Activated CD8-positive, alpha-beta memory T cell treated with anti-CD3 and anti-CD28 coated beads, Interleukin-2, amount 50 U/mL, for 24 hours (primary cell): ENCODE data around the gene STARD3NL.

Experiments
- DNase-seq: peaks from one replicate; pipeline ENCODE4 v3.0.0-alpha.2; 2020; ENCODE audit errors: extremely low read depth

The STARD3NL gene

GRCh38 chr7:38185395-38186307 lies 7.6 kb downstream of the STARD3NL start:
- no peak for DNase-seq

GRCh38 chr7:38186593-38187314 lies 8.7 kb downstream of the STARD3NL start:
- no peak for DNase-seq

DNA sequence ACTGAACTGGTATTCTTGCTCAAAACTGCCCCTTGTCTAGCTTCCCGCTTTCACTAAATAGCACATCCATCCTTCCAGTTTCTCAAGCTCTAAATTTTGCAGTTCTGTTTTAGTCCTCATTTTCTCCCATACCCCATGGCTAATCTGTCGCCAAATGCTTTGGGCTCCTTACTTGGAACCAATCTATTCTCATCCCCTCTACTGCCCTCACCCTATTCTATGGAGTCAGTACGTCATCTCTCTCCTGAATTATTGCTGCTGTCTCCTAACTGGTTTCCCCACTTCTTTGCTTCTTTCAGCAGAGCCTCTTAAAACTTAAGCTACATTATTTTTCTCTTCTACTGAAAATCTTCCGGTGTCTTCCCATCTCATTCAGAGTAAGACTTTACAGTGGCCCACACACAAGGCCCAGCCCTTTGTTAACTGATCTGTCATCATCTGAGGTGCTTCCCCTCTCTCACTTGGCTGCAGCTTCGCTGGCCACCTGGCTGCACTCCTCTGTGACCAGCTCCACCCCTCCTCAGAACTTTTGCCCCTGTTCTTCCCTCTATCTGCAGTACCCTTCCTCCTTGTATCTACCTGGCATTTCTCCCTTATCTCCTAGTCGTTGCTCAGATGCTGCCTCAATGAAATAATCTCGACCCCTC lies 9.9 kb downstream of the STARD3NL start:
- no peak for DNase-seq

DNA sequence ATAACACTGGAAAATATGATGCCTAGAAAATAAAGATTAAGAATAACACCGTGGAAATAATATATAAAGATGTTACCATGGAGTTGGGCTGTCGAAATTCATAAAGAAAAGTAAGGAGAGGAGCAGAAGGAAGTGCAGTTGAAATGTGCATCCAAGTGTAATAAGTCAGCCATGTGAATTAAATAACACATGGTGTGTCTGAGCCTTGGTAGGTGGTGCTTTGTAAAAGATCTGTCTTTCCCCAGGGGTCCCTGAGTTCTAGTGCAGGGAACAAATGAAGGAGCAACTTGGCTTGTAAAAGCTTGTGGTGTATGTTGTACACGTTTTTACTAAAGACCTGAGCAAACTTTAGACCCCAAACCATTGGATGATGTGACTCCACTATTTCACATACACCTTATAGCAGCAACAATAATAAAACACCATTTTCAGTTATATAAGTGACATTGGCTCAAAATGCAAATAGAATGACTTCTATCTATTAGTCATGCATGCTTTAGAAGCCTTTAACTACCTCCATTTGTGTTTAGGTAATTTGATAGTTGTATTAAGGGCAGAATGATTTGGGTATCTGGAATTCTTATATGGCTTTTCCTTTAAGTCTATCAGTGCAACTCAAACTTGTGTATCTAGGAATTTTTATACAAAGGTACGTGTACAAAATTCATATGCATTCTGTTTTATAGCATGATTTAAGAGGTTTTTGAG lies 11.3 kb downstream of the STARD3NL start:
- DNase-seq = no peak

DNA sequence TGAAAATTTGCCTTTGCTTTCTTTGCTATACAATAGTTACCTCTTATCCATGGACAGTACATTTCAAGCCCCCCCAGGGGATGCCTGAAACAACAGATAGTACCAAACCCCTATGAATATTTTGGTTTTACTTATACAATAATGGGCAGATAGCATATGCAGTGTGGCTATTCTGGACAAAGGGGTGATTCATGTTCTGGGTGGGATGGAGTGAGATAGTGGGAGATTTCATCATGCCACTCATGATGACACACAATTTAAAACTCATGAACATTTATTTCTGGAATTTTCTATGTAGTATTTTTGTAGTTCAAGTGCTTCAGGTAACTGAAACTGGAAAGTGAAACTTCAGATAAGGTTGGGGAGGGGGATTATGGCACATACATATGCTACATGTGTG lies 12.0 kb downstream of the STARD3NL start:
- no peak for DNase-seq

- no peak for DNase-seq
Measured at GRCh38 chr7:38191791-38192190, 13.7 kb downstream of the STARD3NL start.

DNA sequence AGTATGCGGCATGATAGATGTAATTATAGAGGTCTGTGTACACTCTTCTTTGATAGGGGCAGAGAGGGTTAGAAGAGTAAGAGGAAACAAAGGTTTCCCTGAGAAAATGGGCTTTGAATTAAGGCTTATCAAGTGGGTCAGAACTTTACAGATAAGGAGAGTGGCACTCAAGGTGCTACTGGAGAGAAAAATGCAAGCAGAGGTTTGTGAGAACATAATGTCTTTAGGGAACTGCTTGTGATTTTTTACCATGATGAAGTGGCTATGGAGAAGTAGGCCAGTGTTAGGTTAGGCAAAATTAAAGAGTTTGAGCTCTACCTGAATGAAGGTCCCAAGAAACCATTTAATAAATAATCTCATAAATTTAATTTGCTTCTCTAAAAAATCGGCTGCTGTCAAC lies 14.3 kb downstream of the STARD3NL start:
- DNase-seq = no peak

DNA sequence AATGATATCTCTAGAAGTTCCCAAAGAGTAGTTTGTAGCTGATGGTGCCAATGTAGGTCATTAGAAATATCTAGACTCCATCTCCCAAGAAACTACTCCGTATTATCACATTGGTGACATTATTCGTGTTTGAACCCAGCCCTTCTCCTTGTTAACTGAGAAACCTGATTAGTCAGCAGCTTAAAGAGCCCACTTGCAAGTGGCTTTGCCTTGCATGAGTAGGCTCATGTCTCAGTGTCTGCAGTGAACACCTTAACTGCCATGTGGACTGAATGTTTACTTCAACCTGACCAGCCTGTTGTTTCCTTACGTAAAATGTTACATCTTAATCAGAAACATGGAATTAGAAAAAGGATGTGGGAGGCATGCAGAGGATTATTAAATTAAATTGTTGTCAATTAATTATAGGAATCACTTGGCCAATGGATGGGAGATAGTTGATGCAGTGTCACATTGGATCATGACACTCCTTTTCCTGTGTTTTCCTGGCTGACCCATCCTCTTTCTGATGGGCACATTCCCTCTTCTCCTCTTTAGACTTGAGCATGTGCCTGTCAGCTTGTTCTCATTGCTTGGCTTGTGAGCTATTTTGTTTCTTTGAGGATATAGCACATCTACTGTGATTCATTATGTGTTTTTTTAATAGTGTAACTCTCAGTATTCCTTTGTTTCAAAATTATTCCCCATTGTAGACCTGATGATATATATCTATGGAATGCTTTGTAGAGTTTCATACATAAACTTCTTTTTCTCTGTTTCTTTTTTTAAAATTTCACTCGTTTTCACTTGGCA lies 18.0 kb downstream of the STARD3NL start:
- no peak for DNase-seq

- DNase-seq = no peak
Measured at GRCh38 chr7:38198366-38198765, 20.3 kb downstream of the STARD3NL start.

DNA sequence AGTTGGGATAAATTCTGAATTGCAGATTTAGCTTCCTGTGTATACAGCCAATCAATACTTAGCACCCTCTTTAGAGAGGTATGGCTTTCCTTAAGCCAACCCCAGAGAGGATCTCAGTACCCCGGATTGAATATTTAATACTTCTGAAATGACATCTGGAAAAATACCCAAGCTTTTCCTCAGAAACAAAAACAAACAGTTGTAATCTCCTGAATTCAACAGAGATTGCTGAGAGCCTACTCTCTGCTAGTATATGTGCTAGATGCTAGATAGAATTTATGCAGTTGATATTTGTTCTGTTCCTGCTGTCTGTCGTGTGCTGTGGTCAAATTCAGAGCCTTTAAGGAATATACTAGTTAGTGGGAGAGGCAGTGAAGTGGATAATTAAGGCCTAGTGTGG lies 21.1 kb downstream of the STARD3NL start:
- no peak for DNase-seq

- no peak for DNase-seq
Measured at GRCh38 chr7:38199782-38200181, 21.7 kb downstream of the STARD3NL start.

DNA sequence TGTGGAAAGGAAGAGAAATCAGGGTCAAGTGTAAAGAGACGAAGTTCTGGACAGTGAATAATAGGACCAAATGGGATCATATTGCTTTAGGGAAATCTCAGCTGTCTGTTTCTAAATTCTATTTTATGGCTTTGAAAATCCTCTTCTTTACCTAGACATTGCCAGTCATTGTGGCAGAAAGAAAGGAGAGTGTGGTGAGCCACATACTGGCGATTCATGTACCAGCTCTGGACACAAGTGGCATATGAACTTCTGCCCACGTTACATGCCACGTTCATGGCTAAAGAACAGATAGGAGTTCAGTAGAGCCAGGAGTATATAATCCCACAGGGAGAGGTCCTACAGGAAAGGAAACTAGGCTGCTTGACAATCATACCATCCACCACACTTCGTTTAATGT lies 28.0 kb downstream of the STARD3NL start:
- DNase-seq = no peak

DNA sequence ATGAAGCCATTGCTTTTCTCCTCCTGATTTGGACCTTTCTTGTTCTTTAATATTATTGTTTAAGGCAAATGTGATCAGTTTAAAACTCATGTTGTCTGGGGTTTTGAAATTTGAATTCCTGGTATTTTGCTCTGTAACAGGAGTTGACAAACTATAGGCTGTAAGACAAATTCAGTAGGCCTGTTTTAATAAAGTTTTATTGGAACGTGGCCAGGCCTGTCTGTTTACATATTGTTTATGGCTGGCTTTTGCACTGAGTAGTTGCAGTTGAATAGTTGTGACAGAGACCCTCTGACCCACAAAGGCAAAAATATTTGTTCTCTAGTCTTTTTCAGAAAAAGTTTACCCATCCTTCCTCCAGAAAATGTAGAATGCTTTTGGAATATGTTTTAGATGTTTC lies 29.8 kb downstream of the STARD3NL start:
- no peak for DNase-seq

DNA sequence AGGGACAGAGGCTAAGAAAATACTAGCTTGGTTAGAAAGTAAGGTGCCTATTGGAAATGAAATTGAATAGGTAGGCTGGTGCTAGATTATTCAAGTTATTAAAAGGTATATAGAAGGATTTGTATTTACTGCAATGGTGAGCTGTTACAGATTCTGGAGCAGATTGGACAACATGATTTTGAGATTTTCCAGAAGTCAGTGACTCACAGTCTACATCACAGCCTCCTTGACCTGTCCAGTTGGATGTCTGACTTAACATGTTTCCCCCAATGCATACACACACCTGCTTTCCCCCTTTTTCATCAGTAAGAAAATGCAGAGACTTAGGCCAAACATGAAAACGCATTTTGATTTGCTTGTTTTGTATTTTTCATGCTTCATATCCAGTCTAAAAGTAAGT lies 33.4 kb downstream of the STARD3NL start:
- no peak for DNase-seq

GRCh38 chr7:38211940-38212339 lies 33.9 kb downstream of the STARD3NL start:
- no peak for DNase-seq

DNA sequence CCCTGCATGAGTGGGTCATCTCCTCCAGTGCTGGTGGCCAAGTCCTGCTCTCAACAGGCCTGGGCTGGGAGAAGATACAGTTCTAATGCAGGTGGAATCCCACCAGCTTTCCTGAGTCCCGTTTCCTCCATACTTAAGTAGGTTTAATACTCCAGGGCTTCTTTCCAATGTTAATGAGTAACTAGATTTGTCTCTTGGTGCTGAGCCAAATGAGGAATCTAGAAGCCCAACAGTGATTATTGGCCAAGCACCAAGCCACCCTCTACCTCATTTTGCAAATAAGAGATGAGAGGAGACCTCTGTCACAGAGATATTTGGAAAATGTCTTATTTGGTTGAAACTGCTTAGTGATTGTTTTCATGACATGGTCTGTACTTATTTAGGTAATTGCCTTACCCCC lies 37.1 kb downstream of the STARD3NL start:
- DNase-seq = no peak

GRCh38 chr7:38215735-38216670 lies 38.0 kb downstream of the STARD3NL start:
- peak; percentile 41 for DNase-seq

DNA sequence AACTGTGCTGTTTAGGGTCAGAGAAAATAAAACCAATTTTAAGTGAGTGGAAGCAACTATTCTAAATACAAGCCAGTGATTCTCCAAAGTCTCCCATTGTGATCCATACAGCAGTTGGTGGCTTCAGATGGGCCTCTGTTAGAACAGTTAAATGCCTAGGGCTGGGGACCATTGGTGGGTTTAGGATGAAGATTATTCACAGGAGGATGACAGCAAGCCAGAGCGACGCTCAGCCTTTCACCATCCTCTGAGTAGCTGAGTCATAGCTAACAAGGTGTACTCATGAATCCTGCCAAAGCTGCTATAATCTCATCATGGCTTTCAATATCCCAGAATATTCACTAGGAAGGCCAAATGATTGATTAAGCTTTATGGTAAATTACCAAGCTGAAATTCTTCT lies 39.6 kb downstream of the STARD3NL start:
- DNase-seq = no peak

DNA sequence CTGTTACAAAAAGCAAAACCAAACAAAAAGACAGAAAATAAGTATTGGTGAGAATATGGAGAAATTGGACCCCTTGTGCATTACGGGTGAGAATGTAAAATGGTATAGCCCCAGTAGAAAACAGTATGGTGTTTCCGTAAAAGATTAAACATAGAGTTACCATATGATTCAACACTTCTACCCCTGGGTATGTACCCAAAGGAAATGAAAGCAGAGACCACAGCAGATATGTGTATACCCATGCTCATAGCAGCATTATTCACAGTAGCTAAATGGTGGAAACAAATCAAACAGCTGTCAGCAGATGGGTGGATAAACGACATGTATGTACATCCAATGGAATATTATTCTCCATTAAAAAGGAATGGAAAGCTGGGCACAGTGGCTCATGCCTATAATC lies 42.4 kb downstream of the STARD3NL start:
- no peak for DNase-seq

GRCh38 chr7:38222481-38223096 lies 44.5 kb downstream of the STARD3NL start:
- no peak for DNase-seq
